Stimulated activated CD8-positive, alpha-beta memory T cell treated with anti-CD3 and anti-CD28 coated beads, Interleukin-7, amount 100 ng/mL, for 24 hours (primary cell): ENCODE results near the gene AGTRAP.

ENCODE experiments used
- DNase-seq: peaks from one replicate; pipeline ENCODE4 v3.0.0-alpha.2; 2020; ENCODE audit warnings: low read depth

The AGTRAP gene

GRCh38 chr1:11764115-11764514 is 28.2 kb downstream of the AGTRAP start:
- DNase-seq, result no peak

DNA sequence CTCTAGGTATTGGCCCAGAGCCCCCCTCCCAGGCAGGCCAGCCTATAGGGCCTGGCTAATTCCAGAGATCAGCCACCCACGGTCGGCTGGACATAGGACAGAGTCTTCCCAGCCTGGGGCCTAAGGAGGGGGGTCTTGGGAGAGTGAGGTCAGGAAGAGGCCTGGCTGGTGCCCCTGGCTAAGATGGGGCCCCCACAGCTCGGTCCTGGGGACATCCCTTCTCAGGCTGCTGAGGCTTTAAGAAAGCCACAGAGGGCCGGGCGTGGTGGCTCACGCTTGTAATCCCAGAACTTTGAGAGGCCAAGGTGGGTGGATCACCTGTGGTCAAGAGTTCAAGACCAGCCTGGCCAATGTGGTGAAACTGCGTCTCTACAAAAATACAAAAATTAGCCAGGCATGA is 28.6 kb downstream of the AGTRAP start:
- no peak for DNase-seq

GRCh38 chr1:11765661-11766428 is 29.9 kb downstream of the AGTRAP start:
- no peak for DNase-seq

- DNase-seq, result no peak
These were observed 30.5 kb downstream of the AGTRAP start for GRCh38 chr1:11766429-11766776.

GRCh38 chr1:11767922-11768704 is 32.2 kb downstream of the AGTRAP start:
- DNase-seq, result no peak

DNA sequence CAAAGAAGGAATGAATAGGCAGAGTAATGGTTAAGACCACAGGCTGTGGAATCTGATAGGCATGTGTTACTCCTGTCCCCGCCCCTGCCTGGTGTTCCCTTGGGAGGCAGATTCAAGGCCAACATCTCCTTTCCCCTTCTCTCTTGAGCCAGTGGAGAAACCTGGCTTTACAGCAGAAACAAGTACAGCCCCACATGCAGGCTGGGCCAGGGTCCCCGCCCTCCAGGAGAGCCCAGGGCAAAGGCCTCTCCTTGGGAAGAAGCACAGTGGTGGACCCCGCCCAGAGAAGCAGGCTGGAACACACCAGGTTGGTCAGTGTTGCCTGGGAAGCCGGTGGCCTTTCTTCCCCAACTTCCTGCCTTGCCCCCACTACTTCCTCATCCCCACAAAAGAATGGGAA is 32.9 kb downstream of the AGTRAP start:
- DNase-seq, result no peak

GRCh38 chr1:11769274-11769673 is 33.3 kb downstream of the AGTRAP start:
- no peak for DNase-seq

- DNase-seq, result no peak
These were observed 34.1 kb downstream of the AGTRAP start for GRCh38 chr1:11770011-11770410.

GRCh38 chr1:11771481-11772043 is 35.6 kb downstream of the AGTRAP start:
- DNase-seq, result no peak

- DNase-seq, result no peak
These were observed 36.5 kb downstream of the AGTRAP start for GRCh38 chr1:11772458-11772857.

GRCh38 chr1:11774753-11775152 is 38.8 kb downstream of the AGTRAP start:
- DNase-seq, result no peak

DNA sequence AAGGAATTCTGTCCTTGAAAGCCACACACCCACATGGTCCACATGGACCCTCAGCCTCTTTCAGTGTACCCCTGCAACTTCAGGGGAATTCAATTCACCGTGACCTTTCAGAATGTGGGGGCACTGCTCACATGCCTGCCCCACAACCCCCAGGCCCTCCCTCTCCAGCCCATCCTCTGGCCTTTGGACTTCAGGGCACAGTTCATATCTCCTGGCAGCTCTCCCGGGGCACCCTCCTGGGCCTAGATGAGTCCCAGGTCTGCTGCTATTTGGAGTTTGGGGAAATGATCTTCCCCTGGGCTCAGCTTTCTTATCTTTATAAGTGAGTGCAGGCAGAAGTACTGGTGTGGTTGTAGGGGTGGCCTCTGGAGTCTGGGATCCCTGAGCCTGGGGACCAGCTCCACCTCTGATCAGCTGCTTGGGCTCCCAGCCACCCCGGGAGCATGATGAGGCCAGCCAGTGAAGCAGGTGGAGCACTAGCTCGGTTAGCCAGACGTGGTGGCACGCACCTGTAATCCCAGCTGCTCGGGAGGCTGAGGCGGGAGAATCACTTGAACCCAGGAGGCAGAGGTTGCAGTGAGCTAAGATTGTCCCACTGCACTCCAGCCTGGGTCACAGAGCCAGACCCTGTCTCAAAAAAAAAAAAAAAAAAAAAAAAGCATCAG is 41.9 kb downstream of the AGTRAP start:
- no peak for DNase-seq

- no peak for DNase-seq
These were observed 42.4 kb downstream of the AGTRAP start for GRCh38 chr1:11778336-11778735.

DNA sequence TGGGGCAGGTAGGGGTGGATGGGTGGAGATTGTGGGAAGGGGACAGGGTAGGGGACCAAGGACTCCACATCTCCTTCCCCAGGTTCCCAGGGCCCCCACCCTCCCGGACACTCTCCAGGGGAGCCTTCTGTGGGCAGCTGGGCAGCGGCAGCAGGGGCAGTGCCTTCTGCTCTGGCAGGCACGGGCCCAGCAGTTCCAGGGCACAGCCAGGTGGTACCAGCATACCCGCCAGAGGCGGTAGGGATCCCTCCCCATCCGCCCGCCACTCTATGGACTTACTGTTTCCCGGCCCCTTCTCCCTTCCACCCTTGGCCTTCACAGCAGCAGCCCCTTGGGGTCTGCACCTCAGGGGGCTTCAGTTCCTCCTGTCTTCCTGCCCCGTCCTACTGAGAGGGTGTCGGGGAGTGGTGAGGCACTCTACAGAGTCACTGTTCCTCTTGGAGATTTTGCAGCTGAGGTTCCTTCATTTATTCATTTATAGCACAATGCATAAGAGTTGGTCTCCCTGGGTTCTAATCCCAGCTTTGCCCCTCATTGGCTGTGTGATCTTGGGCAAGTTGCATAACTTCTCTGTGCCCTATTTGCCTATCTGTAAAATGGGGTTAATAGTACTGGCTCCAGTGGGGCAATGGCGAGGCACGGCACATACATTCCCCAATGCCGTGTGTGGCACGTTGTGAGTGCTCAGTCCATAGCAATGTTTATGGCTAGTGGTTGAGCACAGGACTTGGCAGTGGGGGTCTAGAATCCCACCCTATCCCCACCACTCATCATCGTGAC is 43.1 kb downstream of the AGTRAP start:
- DNase-seq, result no peak

- DNase-seq, result no peak
These were observed 43.9 kb downstream of the AGTRAP start for GRCh38 chr1:11779715-11780379.

GRCh38 chr1:11780380-11781147 is 44.6 kb downstream of the AGTRAP start:
- no peak for DNase-seq

GRCh38 chr1:11781297-11781696 is 45.4 kb downstream of the AGTRAP start:
- DNase-seq, result no peak

DNA sequence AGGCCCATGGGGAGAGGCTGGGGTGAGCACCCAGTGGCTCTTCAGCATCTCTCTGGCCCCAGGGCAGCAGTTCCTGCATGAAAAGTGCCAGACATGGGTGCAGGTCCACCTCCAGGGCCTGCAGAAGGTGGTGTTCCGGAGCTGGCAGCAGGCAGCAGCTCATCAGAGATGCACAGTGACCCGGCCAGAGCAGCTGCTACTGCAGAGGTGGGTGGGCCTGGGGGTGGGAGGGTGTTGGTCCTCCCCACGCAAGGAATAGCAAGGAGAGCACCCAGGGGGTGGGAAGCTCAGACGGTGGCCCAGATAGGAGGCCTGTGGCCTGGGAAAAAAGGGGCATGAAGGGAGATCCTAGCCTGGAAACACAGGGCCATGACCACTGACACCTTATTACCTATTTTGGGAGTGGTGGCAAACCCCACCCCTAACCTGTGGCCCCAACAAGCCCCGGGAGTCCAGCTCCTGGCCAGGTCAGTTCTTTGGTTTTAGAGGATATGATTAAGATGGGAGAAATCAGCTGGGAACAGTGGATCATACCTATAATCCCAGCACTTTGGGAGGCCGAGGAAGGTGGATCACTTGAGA is 46.3 kb downstream of the AGTRAP start:
- no peak for DNase-seq

DNA sequence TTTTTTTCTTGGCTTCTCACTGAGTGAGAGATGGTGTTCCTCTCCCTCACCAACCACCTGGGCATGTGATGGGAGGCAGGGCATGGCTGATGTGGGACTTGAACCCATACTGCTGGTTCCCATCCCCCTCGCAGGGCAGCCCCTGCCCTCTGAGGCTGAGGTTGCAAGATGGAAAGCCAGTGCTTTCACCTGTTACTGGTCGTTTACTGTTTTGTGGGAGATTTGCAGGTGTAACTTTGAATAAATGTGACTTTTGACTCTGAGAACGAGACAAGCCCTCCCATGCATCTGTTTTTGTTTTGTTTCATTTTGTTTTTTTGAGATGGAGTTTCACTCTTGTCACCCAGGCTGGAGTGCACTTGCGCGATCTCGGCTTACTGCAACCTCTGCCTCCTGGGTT is 47.6 kb downstream of the AGTRAP start:
- DNase-seq, result no peak
